ENCODE results near the gene TSKU.

- no peak for TF ChIP-seq TEAD4 (IDR thresholded peaks at IDR 0.05)
- TF ChIP-seq YY1 (IDR thresholded peaks at IDR 0.05; ENCODE audit: low read depth) = no peak
- no peak for TF ChIP-seq FOXM1 (IDR thresholded peaks at IDR 0.05; ENCODE audit: borderline replicate concordance, low read depth)
These were observed 28.1 kb downstream of the TSKU start for GRCh38 chr11:76811259-76811658.
